Retinal pigment epithelial cell (primary cell): Measurements from ENCODE around the gene ATP9A.

Experiments used
- DNase-seq: peaks from one replicate; pipeline ENCODE4 v3.0.0-alpha.2; 2010; ENCODE audit warnings: low read depth
- H3K4me3 ChIP-seq: 2 replicates; pipeline ENCODE4 v1.5.1; 2011; ENCODE audit warnings: mild to moderate bottlenecking, low read length, control low read depth, moderate library complexity
- CTCF ChIP-seq: conservative IDR thresholded peaks from 2 replicates; pipeline ENCODE4 v1.5.1; 2011; ENCODE audit warnings: low read depth, low read length, control low read depth, inconsistent platforms

ATP9A gene

GRCh38 chr20:51736947-51737346, 31.2 kb downstream of the ATP9A start:
- TF ChIP-seq CTCF: no peak
- DNase-seq: no peak
- no peak overlapping the region for H3K4me3 ChIP-seq

GRCh38 chr20:51735728-51736600, 32.2 kb downstream of the ATP9A start:
- no peak overlapping the region for H3K4me3 ChIP-seq
- no peak for DNase-seq
- no peak for TF ChIP-seq CTCF

GRCh38 chr20:51734876-51735720, 33.1 kb downstream of the ATP9A start:
- DNase-seq: no peak
- TF ChIP-seq CTCF: no peak
- H3K4me3 ChIP-seq: no peak overlapping the region

GRCh38 chr20:51733070-51733469, 35.1 kb downstream of the ATP9A start:
- no peak for DNase-seq
- no peak for TF ChIP-seq CTCF
- no peak overlapping the region for H3K4me3 ChIP-seq

- DNase-seq: no peak
- H3K4me3 ChIP-seq: no peak overlapping the region
- no peak for TF ChIP-seq CTCF
Measured at GRCh38 chr20:51732096-51732791, 35.9 kb downstream of the ATP9A start.

GRCh38 chr20:51731731-51732095, 36.5 kb downstream of the ATP9A start:
- no peak for TF ChIP-seq CTCF
- DNase-seq: no peak
- no peak overlapping the region for H3K4me3 ChIP-seq
